GM20000 (cell line): ENCODE measurements around the gene SHC3.

Experiments
- DNase-seq: peaks from one replicate; pipeline ENCODE4 v3.0.0; 2012; ENCODE audit warnings: low spot score
- CTCF ChIP-seq: IDR thresholded peaks from 2 replicates; pipeline ENCODE4 v1.5.1; 2012; ENCODE audit warnings: mild to moderate bottlenecking, control low read depth; ENCODE audit errors: extremely low read depth, missing control alignments

The SHC3 gene

GRCh38 chr9:89020754-89021153 is 157.9 kb downstream of the SHC3 start:
- DNase-seq, result no peak
- no peak for TF ChIP-seq CTCF

- TF ChIP-seq CTCF, result no peak
- no peak for DNase-seq
These were observed 163.3 kb downstream of the SHC3 start for GRCh38 chr9:89015336-89015735.

GRCh38 chr9:89014153-89014552 is 164.5 kb downstream of the SHC3 start:
- no peak for TF ChIP-seq CTCF
- DNase-seq, result no peak

GRCh38 chr9:89013660-89014059 is 165.0 kb downstream of the SHC3 start:
- TF ChIP-seq CTCF, result no peak
- DNase-seq, result no peak

- no peak for DNase-seq
- TF ChIP-seq CTCF, result no peak
These were observed 166.2 kb downstream of the SHC3 start for GRCh38 chr9:89012294-89013042.

GRCh38 chr9:89011683-89012082 is 166.9 kb downstream of the SHC3 start:
- DNase-seq, result no peak
- TF ChIP-seq CTCF, result no peak

- TF ChIP-seq CTCF, result no peak
- DNase-seq, result no peak
These were observed 168.0 kb downstream of the SHC3 start for GRCh38 chr9:89010526-89011111.
